HEK293 (cell line): ENCODE measurements around the gene ITK.

Experiments
- BCL11B ChIP-seq: fragments of 450-650 bp; formaldehyde crosslinking; IDR thresholded peaks from 2 replicates; pipeline ENCODE4 v1.5.1; 2016; ENCODE audit warnings: low read depth, missing biosample characterization, missing genetic modification characterization
- GLI4 ChIP-seq: fragments of 450-650 bp; formaldehyde crosslinking; IDR thresholded peaks from 2 replicates; pipeline ENCODE4 v1.5.1; 2016; ENCODE audit warnings: missing biosample characterization, missing genetic modification characterization
- KLF7 ChIP-seq: fragments of 450-650 bp; formaldehyde crosslinking; IDR thresholded peaks from 2 replicates; pipeline ENCODE4 v1.5.1; 2016; ENCODE audit warnings: missing biosample characterization, missing genetic modification characterization, borderline replicate concordance
- MEIS1 ChIP-seq: sonication (generic); formaldehyde crosslinking; IDR thresholded peaks from 2 replicates; pipeline ENCODE4 v1.8.1; 2022; ENCODE audit warnings: missing genetic modification reagents, mild to moderate bottlenecking, borderline replicate concordance
- SP3 ChIP-seq: fragments of 450-650 bp; formaldehyde crosslinking; IDR thresholded peaks from 2 replicates; pipeline ENCODE4 v1.5.1; 2016; ENCODE audit warnings: missing biosample characterization, missing genetic modification characterization
- ZFP3 ChIP-seq: fragments of 450-650 bp; formaldehyde crosslinking; IDR thresholded peaks from 2 replicates; pipeline ENCODE4 v1.5.1; 2016; ENCODE audit warnings: low read depth, missing biosample characterization, missing genetic modification characterization
- ZFP37 ChIP-seq: fragments of 450-650 bp; formaldehyde crosslinking; IDR thresholded peaks from 2 replicates; pipeline ENCODE4 v1.5.1; 2016; ENCODE audit warnings: missing biosample characterization, missing genetic modification characterization
- ZNF114 ChIP-seq: fragments of 450-650 bp; formaldehyde crosslinking; IDR thresholded peaks from 2 replicates; pipeline ENCODE4 v1.5.0; 2017; ENCODE audit warnings: missing biosample characterization, missing genetic modification characterization
- ZNF138 ChIP-seq: fragments of 450-650 bp; formaldehyde crosslinking; IDR thresholded peaks from 2 replicates; pipeline ENCODE4 v1.5.1; 2016; ENCODE audit warnings: missing biosample characterization, missing genetic modification characterization, borderline replicate concordance
- ZNF146 ChIP-seq: fragments of 450-650 bp; formaldehyde crosslinking; IDR thresholded peaks from 2 replicates; pipeline ENCODE4 v1.5.1; 2016; ENCODE audit warnings: missing biosample characterization, missing genetic modification characterization
- ZNF169 ChIP-seq: fragments of 450-650 bp; formaldehyde crosslinking; IDR thresholded peaks from 2 replicates; pipeline ENCODE4 v1.5.1; 2016; ENCODE audit warnings: missing biosample characterization, missing genetic modification characterization
- ZNF366 ChIP-seq: fragments of 450-650 bp; formaldehyde crosslinking; conservative IDR thresholded peaks from 2 replicates; pipeline ENCODE4 v1.5.1; 2016; ENCODE audit warnings: missing biosample characterization, missing genetic modification characterization
- ZNF404 ChIP-seq: fragments of 450-650 bp; formaldehyde crosslinking; IDR thresholded peaks from 2 replicates; pipeline ENCODE4 v1.5.1; 2017; ENCODE audit warnings: missing biosample characterization, missing genetic modification characterization
- ZNF501 ChIP-seq: fragments of 450-650 bp; formaldehyde crosslinking; IDR thresholded peaks from 2 replicates; pipeline ENCODE4 v1.5.1; 2016; ENCODE audit warnings: missing biosample characterization, missing genetic modification characterization
- ZNF510 ChIP-seq: fragments of 450-650 bp; formaldehyde crosslinking; IDR thresholded peaks from 2 replicates; pipeline ENCODE4 v1.5.1; 2018; ENCODE audit warnings: mild to moderate bottlenecking, missing genetic modification characterization, missing biosample characterization; ENCODE audit not compliant: insufficient replicate concordance
- ZNF529 ChIP-seq: fragments of 450-650 bp; formaldehyde crosslinking; IDR thresholded peaks from 2 replicates; pipeline ENCODE4 v1.5.1; 2017; ENCODE audit warnings: missing genetic modification characterization, missing biosample characterization; ENCODE audit not compliant: insufficient replicate concordance
- ZNF548 ChIP-seq: fragments of 450-650 bp; formaldehyde crosslinking; IDR thresholded peaks from 2 replicates; pipeline ENCODE4 v1.5.1; 2016; ENCODE audit warnings: missing biosample characterization, missing genetic modification characterization
- ZNF670 ChIP-seq: fragments of 450-650 bp; formaldehyde crosslinking; IDR thresholded peaks from 2 replicates; pipeline ENCODE4 v1.5.1; 2016; ENCODE audit warnings: missing biosample characterization, missing genetic modification characterization, low read depth
- TF ChIP-seq, protein P1 (sequence below): fragments of 450-650 bp; formaldehyde crosslinking; IDR thresholded peaks from 2 replicates; pipeline ENCODE4 v1.5.1; 2016; ENCODE audit warnings: missing biosample characterization, missing genetic modification characterization
- TF ChIP-seq, protein P2 (sequence below): fragments of 450-650 bp; formaldehyde crosslinking; IDR thresholded peaks from 2 replicates; pipeline ENCODE4 v1.5.1; 2016; ENCODE audit warnings: missing biosample characterization, missing genetic modification characterization
- TF ChIP-seq, protein P3 (sequence below): fragments of 450-650 bp; formaldehyde crosslinking; IDR thresholded peaks from 2 replicates; pipeline ENCODE4 v1.5.1; 2016; ENCODE audit warnings: missing biosample characterization, missing genetic modification characterization
- TF ChIP-seq, protein P4 (sequence below): fragments of 450-650 bp; formaldehyde crosslinking; IDR thresholded peaks from 2 replicates; pipeline ENCODE4 v1.5.1; 2016; ENCODE audit warnings: missing biosample characterization, missing genetic modification characterization
- TF ChIP-seq, protein P5 (sequence below): fragments of 450-650 bp; formaldehyde crosslinking; optimal IDR thresholded peaks from 2 replicates; pipeline ENCODE3; 2016; ENCODE audit warnings: missing biosample characterization, mild to moderate bottlenecking, missing genetic modification characterization
- TF ChIP-seq, protein P6 (sequence below): sonication (generic); formaldehyde crosslinking; IDR thresholded peaks from 2 replicates; pipeline ENCODE4 v1.8.1; 2022; ENCODE audit warnings: mild to moderate bottlenecking, moderate library complexity, missing genetic modification reagents
- TF ChIP-seq, protein P7 (sequence below): fragments of 450-650 bp; formaldehyde crosslinking; IDR thresholded peaks from 2 replicates; pipeline ENCODE4 v1.5.1; 2016; ENCODE audit warnings: missing biosample characterization, missing genetic modification characterization

ITK gene

DNA sequence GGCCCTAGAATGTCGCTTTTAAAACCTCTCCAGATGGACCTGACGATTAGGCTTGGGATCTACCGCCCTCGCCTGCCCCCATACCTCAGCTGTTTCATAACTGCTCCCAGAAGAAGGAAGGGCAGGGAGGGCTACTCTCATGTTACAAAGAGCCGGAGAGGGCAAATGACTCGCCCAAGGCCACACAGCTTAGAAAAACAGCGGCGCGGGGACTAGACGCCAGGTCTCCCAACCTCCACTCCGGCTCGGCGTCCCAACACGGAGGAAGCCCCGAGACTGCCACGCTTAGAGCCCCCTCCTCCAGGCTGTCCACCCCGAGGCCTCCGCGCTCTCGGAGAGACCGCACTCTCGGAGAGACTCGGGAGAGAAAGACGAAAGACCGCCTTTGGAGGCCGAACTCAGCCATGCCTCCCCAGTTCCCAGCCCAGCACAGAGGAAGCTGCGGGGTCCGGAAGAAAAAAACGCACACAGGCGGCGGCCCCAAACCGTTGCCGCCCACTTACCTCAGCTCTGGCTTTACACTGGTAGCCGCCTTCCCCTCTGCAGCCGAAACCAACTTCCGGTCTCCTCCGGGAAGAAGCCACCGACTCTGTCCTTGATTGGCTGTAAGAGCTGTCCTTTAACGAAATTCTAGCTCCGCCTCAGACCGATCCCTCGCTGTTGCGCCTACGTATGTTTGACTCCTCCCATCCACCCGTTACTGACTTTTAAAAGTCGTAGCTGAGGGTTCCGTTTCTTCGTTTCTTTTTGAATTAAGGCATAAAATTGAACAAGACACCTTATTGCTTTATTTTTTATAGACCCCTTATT, 38.1 kb upstream of the ITK start, which contains the start of gene MED7 (continued):
- TF ChIP-seq, protein P1, sequence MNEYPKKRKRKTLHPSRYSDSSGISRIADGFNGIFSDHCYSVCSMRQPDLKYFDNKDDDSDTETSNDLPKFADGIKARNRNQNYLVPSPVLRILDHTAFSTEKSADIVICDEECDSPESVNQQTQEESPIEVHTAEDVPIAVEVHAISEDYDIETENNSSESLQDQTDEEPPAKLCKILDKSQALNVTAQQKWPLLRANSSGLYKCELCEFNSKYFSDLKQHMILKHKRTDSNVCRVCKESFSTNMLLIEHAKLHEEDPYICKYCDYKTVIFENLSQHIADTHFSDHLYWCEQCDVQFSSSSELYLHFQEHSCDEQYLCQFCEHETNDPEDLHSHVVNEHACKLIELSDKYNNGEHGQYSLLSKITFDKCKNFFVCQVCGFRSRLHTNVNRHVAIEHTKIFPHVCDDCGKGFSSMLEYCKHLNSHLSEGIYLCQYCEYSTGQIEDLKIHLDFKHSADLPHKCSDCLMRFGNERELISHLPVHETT (tag by site-specific recombination) = no peak
- TF ChIP-seq ZNF501 (tag by site-specific recombination) (peak; percentile 74; the same call in 1 of the 2 replicates), GLI4 (no peak), ZNF548 (tag by site-specific recombination) (no peak), BCL11B (tag by site-specific recombination) (no peak), ZNF510 (tag by site-specific recombination) (no peak), ZFP37 (tag by site-specific recombination) (0 out of 2 replicates have a peak, but pooled peaks have one; percentile 51), ZNF670 (tag by site-specific recombination) (no peak), SP3 (tag by site-specific recombination) (peak; percentile 89), ZNF169 (tag by site-specific recombination) (no peak), ZFP3 (tag by site-specific recombination) (no peak), ZNF529 (tag by site-specific recombination) (no peak), ZNF404 (tag by site-specific recombination) (no peak), ZNF366 (tag by site-specific recombination) (no peak), MEIS1 (CRISPR knock-in tag) (no peak), ZNF114 (tag by site-specific recombination) (no peak), ZNF146 (tag by site-specific recombination) (no peak), KLF7 (tag by site-specific recombination) (no peak), ZNF138 (tag by site-specific recombination) (no peak)
- TF ChIP-seq, protein P2, sequence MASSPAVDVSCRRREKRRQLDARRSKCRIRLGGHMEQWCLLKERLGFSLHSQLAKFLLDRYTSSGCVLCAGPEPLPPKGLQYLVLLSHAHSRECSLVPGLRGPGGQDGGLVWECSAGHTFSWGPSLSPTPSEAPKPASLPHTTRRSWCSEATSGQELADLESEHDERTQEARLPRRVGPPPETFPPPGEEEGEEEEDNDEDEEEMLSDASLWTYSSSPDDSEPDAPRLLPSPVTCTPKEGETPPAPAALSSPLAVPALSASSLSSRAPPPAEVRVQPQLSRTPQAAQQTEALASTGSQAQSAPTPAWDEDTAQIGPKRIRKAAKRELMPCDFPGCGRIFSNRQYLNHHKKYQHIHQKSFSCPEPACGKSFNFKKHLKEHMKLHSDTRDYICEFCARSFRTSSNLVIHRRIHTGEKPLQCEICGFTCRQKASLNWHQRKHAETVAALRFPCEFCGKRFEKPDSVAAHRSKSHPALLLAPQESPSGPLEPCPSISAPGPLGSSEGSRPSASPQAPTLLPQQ (tag by site-specific recombination) = no peak; the same call in 1 of the 2 replicates
- TF ChIP-seq, protein P3, sequence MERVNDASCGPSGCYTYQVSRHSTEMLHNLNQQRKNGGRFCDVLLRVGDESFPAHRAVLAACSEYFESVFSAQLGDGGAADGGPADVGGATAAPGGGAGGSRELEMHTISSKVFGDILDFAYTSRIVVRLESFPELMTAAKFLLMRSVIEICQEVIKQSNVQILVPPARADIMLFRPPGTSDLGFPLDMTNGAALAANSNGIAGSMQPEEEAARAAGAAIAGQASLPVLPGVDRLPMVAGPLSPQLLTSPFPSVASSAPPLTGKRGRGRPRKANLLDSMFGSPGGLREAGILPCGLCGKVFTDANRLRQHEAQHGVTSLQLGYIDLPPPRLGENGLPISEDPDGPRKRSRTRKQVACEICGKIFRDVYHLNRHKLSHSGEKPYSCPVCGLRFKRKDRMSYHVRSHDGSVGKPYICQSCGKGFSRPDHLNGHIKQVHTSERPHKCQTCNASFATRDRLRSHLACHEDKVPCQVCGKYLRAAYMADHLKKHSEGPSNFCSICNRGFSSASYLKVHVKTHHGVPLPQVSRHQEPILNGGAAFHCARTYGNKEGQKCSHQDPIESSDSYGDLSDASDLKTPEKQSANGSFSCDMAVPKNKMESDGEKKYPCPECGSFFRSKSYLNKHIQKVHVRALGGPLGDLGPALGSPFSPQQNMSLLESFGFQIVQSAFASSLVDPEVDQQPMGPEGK (tag by site-specific recombination) = peak; percentile 14; the same call in 1 of the 2 replicates
- TF ChIP-seq, protein P4, sequence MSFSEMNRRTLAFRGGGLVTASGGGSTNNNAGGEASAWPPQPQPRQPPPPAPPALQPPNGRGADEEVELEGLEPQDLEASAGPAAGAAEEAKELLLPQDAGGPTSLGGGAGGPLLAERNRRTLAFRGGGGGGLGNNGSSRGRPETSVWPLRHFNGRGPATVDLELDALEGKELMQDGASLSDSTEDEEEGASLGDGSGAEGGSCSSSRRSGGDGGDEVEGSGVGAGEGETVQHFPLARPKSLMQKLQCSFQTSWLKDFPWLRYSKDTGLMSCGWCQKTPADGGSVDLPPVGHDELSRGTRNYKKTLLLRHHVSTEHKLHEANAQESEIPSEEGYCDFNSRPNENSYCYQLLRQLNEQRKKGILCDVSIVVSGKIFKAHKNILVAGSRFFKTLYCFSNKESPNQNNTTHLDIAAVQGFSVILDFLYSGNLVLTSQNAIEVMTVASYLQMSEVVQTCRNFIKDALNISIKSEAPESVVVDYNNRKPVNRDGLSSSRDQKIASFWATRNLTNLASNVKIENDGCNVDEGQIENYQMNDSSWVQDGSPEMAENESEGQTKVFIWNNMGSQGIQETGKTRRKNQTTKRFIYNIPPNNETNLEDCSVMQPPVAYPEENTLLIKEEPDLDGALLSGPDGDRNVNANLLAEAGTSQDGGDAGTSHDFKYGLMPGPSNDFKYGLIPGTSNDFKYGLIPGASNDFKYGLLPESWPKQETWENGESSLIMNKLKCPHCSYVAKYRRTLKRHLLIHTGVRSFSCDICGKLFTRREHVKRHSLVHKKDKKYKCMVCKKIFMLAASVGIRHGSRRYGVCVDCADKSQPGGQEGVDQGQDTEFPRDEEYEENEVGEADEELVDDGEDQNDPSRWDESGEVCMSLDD (tag by site-specific recombination) = no peak
- TF ChIP-seq, protein P5, sequence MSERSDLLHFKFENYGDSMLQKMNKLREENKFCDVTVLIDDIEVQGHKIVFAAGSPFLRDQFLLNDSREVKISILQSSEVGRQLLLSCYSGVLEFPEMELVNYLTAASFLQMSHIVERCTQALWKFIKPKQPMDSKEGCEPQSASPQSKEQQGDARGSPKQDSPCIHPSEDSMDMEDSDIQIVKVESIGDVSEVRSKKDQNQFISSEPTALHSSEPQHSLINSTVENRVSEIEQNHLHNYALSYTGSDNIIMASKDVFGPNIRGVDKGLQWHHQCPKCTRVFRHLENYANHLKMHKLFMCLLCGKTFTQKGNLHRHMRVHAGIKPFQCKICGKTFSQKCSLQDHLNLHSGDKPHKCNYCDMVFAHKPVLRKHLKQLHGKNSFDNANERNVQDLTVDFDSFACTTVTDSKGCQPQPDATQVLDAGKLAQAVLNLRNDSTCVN = peak; percentile 19
- TF ChIP-seq, protein P6, sequence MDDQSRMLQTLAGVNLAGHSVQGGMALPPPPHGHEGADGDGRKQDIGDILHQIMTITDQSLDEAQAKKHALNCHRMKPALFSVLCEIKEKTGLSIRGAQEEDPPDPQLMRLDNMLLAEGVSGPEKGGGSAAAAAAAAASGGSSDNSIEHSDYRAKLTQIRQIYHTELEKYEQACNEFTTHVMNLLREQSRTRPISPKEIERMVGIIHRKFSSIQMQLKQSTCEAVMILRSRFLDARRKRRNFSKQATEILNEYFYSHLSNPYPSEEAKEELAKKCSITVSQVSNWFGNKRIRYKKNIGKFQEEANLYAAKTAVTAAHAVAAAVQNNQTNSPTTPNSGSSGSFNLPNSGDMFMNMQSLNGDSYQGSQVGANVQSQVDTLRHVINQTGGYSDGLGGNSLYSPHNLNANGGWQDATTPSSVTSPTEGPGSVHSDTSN (CRISPR knock-in tag) = no peak; the same call in 1 of the 2 replicates
- TF ChIP-seq, protein P7, sequence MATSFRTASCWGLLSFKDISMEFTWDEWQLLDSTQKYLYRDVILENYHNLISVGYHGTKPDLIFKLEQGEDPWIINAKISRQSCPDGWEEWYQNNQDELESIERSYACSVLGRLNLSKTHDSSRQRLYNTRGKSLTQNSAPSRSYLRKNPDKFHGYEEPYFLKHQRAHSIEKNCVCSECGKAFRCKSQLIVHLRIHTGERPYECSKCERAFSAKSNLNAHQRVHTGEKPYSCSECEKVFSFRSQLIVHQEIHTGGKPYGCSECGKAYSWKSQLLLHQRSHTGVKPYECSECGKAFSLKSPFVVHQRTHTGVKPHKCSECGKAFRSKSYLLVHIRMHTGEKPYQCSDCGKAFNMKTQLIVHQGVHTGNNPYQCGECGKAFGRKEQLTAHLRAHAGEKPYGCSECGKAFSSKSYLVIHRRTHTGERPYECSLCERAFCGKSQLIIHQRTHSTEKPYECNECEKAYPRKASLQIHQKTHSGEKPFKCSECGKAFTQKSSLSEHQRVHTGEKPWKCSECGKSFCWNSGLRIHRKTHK = no peak
